Measurements from ENCODE around the gene DEPP1. TPM values are rescaled to one million over a fixed set of nuclear protein-coding genes. Genes with fewer than 3 reads are reported as not detected.

DEPP1 gene
- total RNA-seq, 1 donor from 2014 or later = 21.9 TPM

DNA sequence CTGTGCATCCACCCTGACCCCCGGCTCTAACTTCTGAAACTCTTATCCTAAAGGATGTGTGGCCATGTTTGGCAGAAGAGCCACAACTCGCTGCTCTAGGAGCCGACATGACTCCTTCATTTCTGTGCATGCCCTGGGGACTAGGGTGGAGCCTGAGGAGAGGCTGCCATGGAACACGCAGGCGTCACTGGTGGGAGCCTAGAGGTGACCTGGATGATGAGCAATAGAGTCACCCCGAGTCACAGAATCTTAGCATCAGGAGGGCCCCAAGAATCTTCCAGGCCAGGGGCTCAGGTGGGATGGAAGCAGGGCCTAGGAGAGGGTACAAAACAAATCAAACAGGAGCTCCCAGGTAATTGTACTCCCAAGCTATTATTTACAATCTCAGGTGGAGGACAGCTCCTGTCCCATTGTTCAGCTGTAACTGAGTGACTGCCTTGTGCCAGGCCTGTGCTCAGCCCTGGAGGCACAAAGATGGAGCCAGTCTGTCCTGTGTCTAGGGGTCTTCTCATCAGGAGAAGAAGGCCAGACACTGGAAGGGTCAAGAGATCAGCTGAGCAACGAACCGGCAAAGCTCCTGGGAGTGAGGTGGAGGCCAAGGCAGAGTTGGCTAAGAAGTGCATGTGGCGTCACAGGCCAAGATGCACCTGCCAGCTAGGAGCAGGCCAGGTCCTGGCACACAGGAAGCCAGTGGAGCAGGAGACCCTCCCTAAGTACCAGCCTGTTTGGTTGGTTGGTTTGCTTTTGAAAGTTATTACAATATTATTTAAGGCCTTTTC, 16.3 kb upstream of the DEPP1 start:
- no peaks in the 10 kb centered on the region for H3K27me3 ChIP-seq (ENCODE audit: control insufficient read depth, insufficient read depth, low read length)
- TF ChIP-seq, protein P1, sequence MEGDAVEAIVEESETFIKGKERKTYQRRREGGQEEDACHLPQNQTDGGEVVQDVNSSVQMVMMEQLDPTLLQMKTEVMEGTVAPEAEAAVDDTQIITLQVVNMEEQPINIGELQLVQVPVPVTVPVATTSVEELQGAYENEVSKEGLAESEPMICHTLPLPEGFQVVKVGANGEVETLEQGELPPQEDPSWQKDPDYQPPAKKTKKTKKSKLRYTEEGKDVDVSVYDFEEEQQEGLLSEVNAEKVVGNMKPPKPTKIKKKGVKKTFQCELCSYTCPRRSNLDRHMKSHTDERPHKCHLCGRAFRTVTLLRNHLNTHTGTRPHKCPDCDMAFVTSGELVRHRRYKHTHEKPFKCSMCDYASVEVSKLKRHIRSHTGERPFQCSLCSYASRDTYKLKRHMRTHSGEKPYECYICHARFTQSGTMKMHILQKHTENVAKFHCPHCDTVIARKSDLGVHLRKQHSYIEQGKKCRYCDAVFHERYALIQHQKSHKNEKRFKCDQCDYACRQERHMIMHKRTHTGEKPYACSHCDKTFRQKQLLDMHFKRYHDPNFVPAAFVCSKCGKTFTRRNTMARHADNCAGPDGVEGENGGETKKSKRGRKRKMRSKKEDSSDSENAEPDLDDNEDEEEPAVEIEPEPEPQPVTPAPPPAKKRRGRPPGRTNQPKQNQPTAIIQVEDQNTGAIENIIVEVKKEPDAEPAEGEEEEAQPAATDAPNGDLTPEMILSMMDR (IDR thresholded peaks at IDR 0.05; ENCODE audit: insufficient read depth, low read length, poor library complexity, severe bottlenecking) = no peak
- no peak overlapping the region for H3K4me3 ChIP-seq (ENCODE audit: low read depth, low read length)
- no peaks in the 10 kb centered on the region for H3K36me3 ChIP-seq (ENCODE audit: control insufficient read depth, insufficient read depth, low read length)
- DNase-seq (ENCODE audit: low read depth) = no peak

DNA sequence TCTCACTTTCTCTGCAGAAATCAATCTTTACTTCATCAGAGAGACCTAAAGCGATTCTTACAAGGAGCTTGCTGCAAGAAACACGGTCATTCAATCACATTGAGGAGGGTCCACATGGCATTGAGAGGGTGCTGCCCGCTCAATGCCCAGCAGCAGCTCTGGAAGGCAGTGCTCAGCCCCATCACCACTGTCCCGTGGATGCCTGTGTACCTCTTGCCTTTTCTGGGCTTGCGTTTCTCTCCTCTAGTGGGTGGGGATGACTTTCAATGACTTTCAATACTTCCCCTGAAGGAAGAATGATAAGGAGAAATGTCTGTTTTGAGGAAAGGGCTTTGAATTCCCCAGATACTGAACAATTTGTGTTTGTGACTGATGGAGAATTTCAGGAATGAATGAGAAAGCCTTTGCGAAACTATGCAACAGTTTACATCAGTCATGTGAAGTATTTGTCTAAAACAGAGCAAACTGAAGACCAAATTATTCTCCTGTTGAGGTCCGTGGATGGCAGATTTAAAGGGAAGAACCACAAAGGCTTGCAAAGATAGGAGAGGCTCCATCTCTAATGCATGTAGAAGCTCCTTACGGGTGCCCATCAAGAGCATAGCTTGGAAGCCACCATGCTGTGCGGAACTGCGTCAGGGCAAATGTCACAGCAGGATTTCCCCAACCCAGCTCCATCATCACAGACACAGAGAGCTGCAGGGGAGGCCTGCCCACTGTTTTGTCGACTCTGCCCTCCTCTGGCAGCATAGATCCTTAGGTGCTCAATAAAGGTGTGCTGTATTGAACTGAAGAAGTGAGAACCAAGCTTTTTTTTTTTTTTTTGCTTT, 15.5 kb upstream of the DEPP1 start:
- Histone ChIP-seq H3K4me3 (ENCODE audit: low read depth, low read length) (no peak overlapping the region), H3K27me3 (ENCODE audit: control insufficient read depth, insufficient read depth, low read length) (no peaks in the 10 kb centered on the region), H3K36me3 (ENCODE audit: control insufficient read depth, insufficient read depth, low read length) (no peaks in the 10 kb centered on the region)
- TF ChIP-seq, protein P1 (IDR thresholded peaks at IDR 0.05; ENCODE audit: insufficient read depth, low read length, poor library complexity, severe bottlenecking) = no peak
- no peak for DNase-seq (ENCODE audit: low read depth)

DNA sequence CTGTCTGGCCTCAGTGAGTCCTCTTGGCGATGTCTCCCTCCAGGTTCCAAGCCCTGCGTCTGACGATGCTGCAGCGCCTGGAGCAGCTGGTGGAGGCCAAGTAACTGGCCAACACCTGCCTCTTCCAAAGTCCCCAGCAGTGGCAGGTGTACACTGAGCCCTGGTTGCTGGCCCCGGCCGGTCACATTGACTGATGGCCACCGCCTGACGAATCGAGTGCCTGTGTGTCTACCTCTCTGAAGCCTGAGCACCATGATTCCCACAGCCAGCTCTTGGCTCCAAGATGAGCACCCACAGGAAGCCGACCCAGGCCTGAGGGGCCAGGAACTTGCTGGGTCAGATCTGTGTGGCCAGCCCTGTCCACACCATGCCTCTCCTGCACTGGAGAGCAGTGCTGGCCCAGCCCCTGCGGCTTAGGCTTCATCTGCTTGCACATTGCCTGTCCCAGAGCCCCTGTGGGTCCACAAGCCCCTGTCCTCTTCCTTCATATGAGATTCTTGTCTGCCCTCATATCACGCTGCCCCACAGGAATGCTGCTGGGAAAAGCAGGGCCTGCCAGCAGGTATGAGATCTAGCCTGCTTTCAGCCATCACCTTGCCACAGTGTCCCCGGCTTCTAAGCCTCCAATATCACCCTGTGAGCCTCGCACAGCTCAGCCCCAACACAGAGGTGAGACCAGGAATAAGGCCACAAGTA, 14.8 kb upstream of the DEPP1 start:
- Histone ChIP-seq H3K27me3 (ENCODE audit: control insufficient read depth, insufficient read depth, low read length) (no peaks in the 10 kb centered on the region), H3K4me3 (ENCODE audit: low read depth, low read length) (no peak overlapping the region), H3K36me3 (ENCODE audit: control insufficient read depth, insufficient read depth, low read length) (no peaks in the 10 kb centered on the region)
- TF ChIP-seq, protein P1 (IDR thresholded peaks at IDR 0.05; ENCODE audit: insufficient read depth, low read length, poor library complexity, severe bottlenecking) = no peak
- DNase-seq (ENCODE audit: low read depth) = no peak

DNA sequence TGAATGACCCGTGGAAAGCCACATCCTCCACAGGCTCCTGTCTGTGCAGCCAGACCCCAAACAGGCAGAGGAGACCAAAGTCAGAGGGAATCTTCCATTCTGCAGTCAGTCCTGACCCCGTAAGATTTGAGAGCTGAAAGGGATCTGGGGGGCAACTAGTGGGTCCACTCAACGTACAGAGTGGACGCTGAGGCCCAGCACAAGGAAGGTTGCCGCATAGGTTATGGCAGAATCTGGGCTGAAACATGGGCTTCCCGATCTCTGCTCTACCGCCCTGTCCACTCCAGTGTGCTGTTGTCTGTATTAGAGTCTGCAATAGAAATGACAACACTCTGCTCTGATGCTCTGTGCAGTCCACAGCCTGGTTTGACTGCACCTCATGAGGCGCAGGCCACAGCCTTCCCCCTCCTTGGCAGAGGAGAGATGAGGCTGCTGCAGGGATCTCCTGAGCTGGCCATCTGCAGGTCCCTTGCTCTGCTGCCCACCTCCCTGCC, 14.2 kb upstream of the DEPP1 start:
- DNase-seq (ENCODE audit: low read depth) = no peak
- Histone ChIP-seq H3K36me3 (ENCODE audit: control insufficient read depth, insufficient read depth, low read length) (no peaks in the 10 kb centered on the region), H3K27me3 (ENCODE audit: control insufficient read depth, insufficient read depth, low read length) (no peaks in the 10 kb centered on the region), H3K4me3 (ENCODE audit: low read depth, low read length) (no peak overlapping the region)
- TF ChIP-seq, protein P1 (IDR thresholded peaks at IDR 0.05; ENCODE audit: insufficient read depth, low read length, poor library complexity, severe bottlenecking) = no peak

DNA sequence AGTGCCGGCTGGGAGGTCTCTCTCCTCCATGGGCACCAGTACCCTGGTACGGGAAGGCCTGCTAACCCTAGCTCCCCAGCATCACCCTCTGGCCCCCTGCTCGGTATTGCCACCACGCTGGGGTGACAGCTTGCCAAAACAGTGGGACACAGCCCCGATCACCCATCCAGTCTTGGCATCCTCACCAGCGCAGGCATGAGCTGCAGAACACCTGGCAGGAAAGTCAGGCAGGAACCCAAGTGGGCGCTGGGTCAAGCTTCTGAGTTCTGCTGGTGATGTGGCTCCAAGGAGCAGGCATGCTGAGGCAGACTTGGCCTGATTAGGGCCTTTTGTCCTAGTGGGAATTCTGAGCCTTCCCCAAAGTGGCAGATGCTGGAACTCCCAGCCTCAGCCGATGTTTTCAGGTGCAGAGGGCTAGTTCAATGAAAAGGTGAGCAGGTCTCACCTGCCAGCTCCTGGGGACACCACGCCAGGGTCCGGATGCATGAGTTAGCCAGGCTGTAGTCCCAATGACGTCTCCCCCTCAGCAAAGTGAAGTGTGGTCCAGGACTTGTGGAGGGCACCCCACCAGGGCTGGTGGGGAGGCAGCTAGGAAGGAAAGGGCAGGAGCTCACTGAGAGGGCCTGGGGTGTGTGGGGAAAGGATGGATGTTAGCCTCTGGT, 13.6 kb upstream of the DEPP1 start:
- H3K27me3 ChIP-seq (ENCODE audit: control insufficient read depth, insufficient read depth, low read length) = no peaks in the 10 kb centered on the region
- no peak overlapping the region for H3K4me3 ChIP-seq (ENCODE audit: low read depth, low read length)
- no peak for DNase-seq (ENCODE audit: low read depth)
- no peaks in the 10 kb centered on the region for H3K36me3 ChIP-seq (ENCODE audit: control insufficient read depth, insufficient read depth, low read length)
- TF ChIP-seq, protein P1 (IDR thresholded peaks at IDR 0.05; ENCODE audit: insufficient read depth, low read length, poor library complexity, severe bottlenecking) = no peak
